H9 (cell line): Measurements from ENCODE around the gene LAMP2. TPM values are rescaled to one million over a fixed set of nuclear protein-coding genes. Genes with fewer than 3 reads are reported as not detected.

Experiments
- DNase-seq: peaks from one replicate; pipeline ENCODE4 v3.0.0-alpha.2; 2017
- H2AFZ ChIP-seq: one replicate; pipeline ENCODE4 v1.6.1; 2013; ENCODE audit warnings: mild to moderate bottlenecking, low read length, control low read depth, moderate library complexity
- H2AK5ac ChIP-seq: 2 replicates; pipeline ENCODE4 v1.6.1; 2013; ENCODE audit warnings: low read length, control low read depth, mixed read lengths; ENCODE audit not compliant: insufficient read length
- H2BK120ac ChIP-seq: one replicate; pipeline ENCODE4 v1.6.1; 2013; ENCODE audit warnings: low read depth, mild to moderate bottlenecking, low read length, control low read depth, inconsistent platforms; ENCODE audit not compliant: poor library complexity, severe bottlenecking
- H2BK12ac ChIP-seq: 2 replicates; pipeline ENCODE4 v1.6.1; 2013; ENCODE audit warnings: low read length, control low read depth, mixed read lengths, low read depth; ENCODE audit not compliant: insufficient read length
- H2BK15ac ChIP-seq: 2 replicates; pipeline ENCODE4 v1.6.1; 2013; ENCODE audit warnings: low read depth, low read length, control low read depth
- H2BK20ac ChIP-seq: one replicate; pipeline ENCODE4 v1.6.1; 2013; ENCODE audit warnings: low read depth, mild to moderate bottlenecking, low read length, control low read depth, inconsistent platforms; ENCODE audit not compliant: poor library complexity, severe bottlenecking
- H2BK5ac ChIP-seq: 2 replicates; pipeline ENCODE4 v1.6.1; 2013; ENCODE audit warnings: low read length, control low read depth, mixed read lengths; ENCODE audit not compliant: insufficient read length
- H3K14ac ChIP-seq: 2 replicates; pipeline ENCODE4 v1.6.1; 2013; ENCODE audit warnings: low read length, control low read depth; ENCODE audit not compliant: insufficient read depth
- H3K18ac ChIP-seq: 2 replicates; pipeline ENCODE4 v1.6.1; 2013; ENCODE audit warnings: low read depth, mild to moderate bottlenecking, mixed read lengths, low read length, control low read depth; ENCODE audit not compliant: insufficient read length
- H3K23ac ChIP-seq: 2 replicates; pipeline ENCODE4 v1.6.1; 2013; ENCODE audit warnings: low read length, control low read depth, mixed read lengths, low read depth; ENCODE audit not compliant: insufficient read length
- H3K23me2 ChIP-seq: 2 replicates; pipeline ENCODE4 v1.6.1; 2013; ENCODE audit warnings: low read depth, mild to moderate bottlenecking, mixed read lengths, low read length, control low read depth; ENCODE audit not compliant: insufficient read length, poor library complexity, severe bottlenecking
- H3K27ac ChIP-seq: 2 replicates; pipeline ENCODE4 v1.5.1; 2013; ENCODE audit warnings: low read length, control low read depth, mixed read lengths, low read depth; ENCODE audit not compliant: insufficient read length
- H3K27me3 ChIP-seq: 2 replicates; pipeline ENCODE4 v1.6.1; 2013; ENCODE audit warnings: low read length, control low read depth, inconsistent platforms; ENCODE audit not compliant: insufficient read depth
- H3K4ac ChIP-seq: 2 replicates; pipeline ENCODE4 v1.6.1; 2013; ENCODE audit warnings: low read depth, mild to moderate bottlenecking, control low read depth, inconsistent platforms, low read length, moderate library complexity
- H3K4me1 ChIP-seq: 2 replicates; pipeline ENCODE4 v1.6.1; 2013; ENCODE audit warnings: low read length, control low read depth, inconsistent platforms; ENCODE audit not compliant: insufficient read depth
- H3K4me2 ChIP-seq: 2 replicates; pipeline ENCODE4 v1.6.1; 2013; ENCODE audit warnings: low read length, control low read depth, mixed read lengths; ENCODE audit not compliant: insufficient read length, insufficient read depth
- H3K56ac ChIP-seq: 2 replicates; pipeline ENCODE4 v1.6.1; 2013; ENCODE audit warnings: low read depth, mild to moderate bottlenecking, mixed read lengths, low read length, control low read depth; ENCODE audit not compliant: insufficient read length
- H3K79me1 ChIP-seq: 2 replicates; pipeline ENCODE4 v1.6.1; 2013; ENCODE audit warnings: low read depth, mild to moderate bottlenecking, moderate library complexity, low read length, control low read depth, inconsistent platforms; ENCODE audit not compliant: insufficient read depth, poor library complexity, severe bottlenecking
- H3K79me2 ChIP-seq: 2 replicates; pipeline ENCODE4 v1.6.1; 2013; ENCODE audit warnings: low read length, control low read depth, inconsistent platforms; ENCODE audit not compliant: insufficient read depth
- H3K9ac ChIP-seq: 2 replicates; pipeline ENCODE4 v1.6.1; 2013; ENCODE audit warnings: low read length, control low read depth, mixed read lengths; ENCODE audit not compliant: insufficient read length; ENCODE audit errors: extremely low read depth
- H3K9me3 ChIP-seq: one replicate; pipeline ENCODE4 v1.6.1; 2013; ENCODE audit warnings: low read depth, low read length, inconsistent platforms; ENCODE audit not compliant: control insufficient read depth
- H3T11ph ChIP-seq: one replicate; pipeline ENCODE4 v1.6.1; 2013; ENCODE audit warnings: mild to moderate bottlenecking, low read length, control low read depth, inconsistent platforms
- H4K20me1 ChIP-seq: one replicate; pipeline ENCODE4 v1.6.1; 2013; ENCODE audit not compliant: control insufficient read depth, insufficient read length, insufficient read depth
- H4K5ac ChIP-seq: 2 replicates; pipeline ENCODE4 v1.6.1; 2013; ENCODE audit warnings: low read depth, mild to moderate bottlenecking, mixed read lengths, low read length, control low read depth; ENCODE audit not compliant: insufficient read length
- H4K8ac ChIP-seq: replicated peaks from 2 replicates; pipeline ENCODE4 v1.6.1; 2013; ENCODE audit warnings: low read length, control low read depth, mixed read lengths, low read depth; ENCODE audit not compliant: insufficient read length
- H4K91ac ChIP-seq: 2 replicates; pipeline ENCODE4 v1.6.1; 2013; ENCODE audit warnings: low read depth, mild to moderate bottlenecking, moderate library complexity, mixed read lengths, low read length, control low read depth; ENCODE audit not compliant: insufficient read length
- H3K27ac Mint-ChIP-seq, 3 experiments: 2 replicates in 2 of 3; 3 replicates in 1 of 3; pipeline ENCODE4 v1.8.0; 2020 to 2021; ENCODE audit warnings: mixed read lengths in 3 of 3, mild to moderate bottlenecking in 1 of 3, moderate library complexity in 1 of 3
- H3K27me3 Mint-ChIP-seq: 2 replicates; pipeline ENCODE4 v1.8.0; 2021; ENCODE audit warnings: low read depth, mild to moderate bottlenecking, moderate library complexity, mixed read lengths
- H3K36me3 Mint-ChIP-seq, 3 experiments: 2 replicates in 2 of 3; 3 replicates in 1 of 3; pipeline ENCODE4 v1.8.0; 2020 to 2021; ENCODE audit warnings: low read depth in 3 of 3, mixed read lengths in 3 of 3; ENCODE audit not compliant: insufficient read depth in 1 of 3
- H3K4me1 Mint-ChIP-seq, 2 experiments: 2 replicates each; pipeline ENCODE4 v1.8.0; 2020; ENCODE audit warnings: mixed read lengths in 2 of 2
- H3K4me3 Mint-ChIP-seq, 2 experiments: 2 replicates in 1 of 2; 3 replicates in 1 of 2; pipeline ENCODE4 v1.8.0; 2020 to 2021; ENCODE audit warnings: mild to moderate bottlenecking in 2 of 2, mixed read lengths in 2 of 2, moderate library complexity in 1 of 2
- H3K9me3 Mint-ChIP-seq, 2 experiments: 2 replicates in 1 of 2; 3 replicates in 1 of 2; pipeline ENCODE4 v1.8.0; 2020; ENCODE audit warnings: mild to moderate bottlenecking in 2 of 2, mixed read lengths in 2 of 2, moderate library complexity in 1 of 2
- WGBS: extraction: QIAGEN DNeasy Blood & Tissue Kit; methylation state at CpG from one replicate; pipeline ENCODE4 v1.1.7; 2013; ENCODE audit warnings: missing lambda C conversion rate, low lambda C conversion rate, mixed read lengths; ENCODE audit not compliant: insufficient read length; ENCODE audit errors: extremely low coverage; 5-methylcytosine and 5-hydroxymethylcytosine counted together
- total RNA-seq: library from RNA; stranded (reverse); gene quantifications from 2 replicates; pipeline ENCODE4 v1.2.1, GENCODE V29; 2021
- TF ChIP-seq, protein P1 (sequence below): fragments of 200-600 bp; sonication (generic); conservative IDR thresholded peaks from 3 replicates; pipeline ENCODE4 v1.8.0; 2021; ENCODE audit warnings: antibody characterized with exemption, mild to moderate bottlenecking

The LAMP2 gene
- total RNA-seq, 1 experiment from 2014 or later = 27.7 TPM

- Histone ChIP-seq H3K27ac (no peak overlapping the region), H2AK5ac (no peak overlapping the region), H4K91ac (no peak overlapping the region), H2BK120ac (no peak overlapping the region), H3K27me3 (no peaks in the 10 kb centered on the region), H3K56ac (no peak overlapping the region), H4K8ac (no peak overlapping the region), H3K4ac (no peak overlapping the region), H4K5ac (no peak overlapping the region), H2BK20ac (no peak overlapping the region), H2BK15ac (no peak overlapping the region), H3K4me1 (no peaks in the 10 kb centered on the region), H3K4me2 (no peak overlapping the region), H3K79me2 (no peaks in the 10 kb centered on the region), H2AFZ (no peak overlapping the region), H2BK12ac (no peak overlapping the region), H2BK5ac (no peak overlapping the region), H3K23me2 (no peaks in the 10 kb centered on the region), H3K23ac (no peak overlapping the region), H3K18ac (no peak overlapping the region), H3K79me1 (no peaks in the 10 kb centered on the region), H3K9ac (no peak overlapping the region), H3K14ac (no peak overlapping the region), H4K20me1 (no peaks in the 10 kb centered on the region), H3T11ph (no peak overlapping the region), H3K9me3 (peaks cover 28% of the 10 kb centered on the region)
- no peak overlapping the region for H3K4me3 Mint-ChIP-seq
- H3K36me3 Mint-ChIP-seq = peaks cover 9 to 15% (median 11%) of the 10 kb centered on the region in 3 experiments
- no peak overlapping the region for H3K27ac Mint-ChIP-seq
- peaks cover 4 to 7% of the 10 kb centered on the region in 2 experiments for H3K4me1 Mint-ChIP-seq
- H3K27me3 Mint-ChIP-seq = peaks cover 7% of the 10 kb centered on the region
- no peak for DNase-seq
- TF ChIP-seq, protein P1, sequence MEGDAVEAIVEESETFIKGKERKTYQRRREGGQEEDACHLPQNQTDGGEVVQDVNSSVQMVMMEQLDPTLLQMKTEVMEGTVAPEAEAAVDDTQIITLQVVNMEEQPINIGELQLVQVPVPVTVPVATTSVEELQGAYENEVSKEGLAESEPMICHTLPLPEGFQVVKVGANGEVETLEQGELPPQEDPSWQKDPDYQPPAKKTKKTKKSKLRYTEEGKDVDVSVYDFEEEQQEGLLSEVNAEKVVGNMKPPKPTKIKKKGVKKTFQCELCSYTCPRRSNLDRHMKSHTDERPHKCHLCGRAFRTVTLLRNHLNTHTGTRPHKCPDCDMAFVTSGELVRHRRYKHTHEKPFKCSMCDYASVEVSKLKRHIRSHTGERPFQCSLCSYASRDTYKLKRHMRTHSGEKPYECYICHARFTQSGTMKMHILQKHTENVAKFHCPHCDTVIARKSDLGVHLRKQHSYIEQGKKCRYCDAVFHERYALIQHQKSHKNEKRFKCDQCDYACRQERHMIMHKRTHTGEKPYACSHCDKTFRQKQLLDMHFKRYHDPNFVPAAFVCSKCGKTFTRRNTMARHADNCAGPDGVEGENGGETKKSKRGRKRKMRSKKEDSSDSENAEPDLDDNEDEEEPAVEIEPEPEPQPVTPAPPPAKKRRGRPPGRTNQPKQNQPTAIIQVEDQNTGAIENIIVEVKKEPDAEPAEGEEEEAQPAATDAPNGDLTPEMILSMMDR = no peak
- no CpG with 5 or more reads among the region's 5 CpGs for WGBS
- peaks cover 60 to 75% of the 10 kb centered on the region in 2 experiments for H3K9me3 Mint-ChIP-seq
These were observed 62.5 kb downstream of the LAMP2 start for GRCh38 chrX:120406638-120407037.
